Mesothelial cell of epicardium (in vitro differentiated cells): ENCODE results near the gene SLC5A3. TPM values are rescaled to one million over a fixed set of nuclear protein-coding genes. Genes with fewer than 3 reads are reported as not detected.

Experiments
- DNase-seq, 2 experiments: peaks; one replicate each; pipeline ENCODE4 v3.0.0; 2021; ENCODE audit warnings: low spot score in 2 of 2; ENCODE audit not compliant: unreplicated experiment in 2 of 2
- H3K27ac Mint-ChIP-seq: 2 replicates; pipeline ENCODE4 v1.8.0; 2021; ENCODE audit warnings: mixed read lengths
- H3K27me3 Mint-ChIP-seq: 2 replicates; pipeline ENCODE4 v1.8.0; 2021; ENCODE audit warnings: low read depth, mixed read lengths
- H3K36me3 Mint-ChIP-seq: 2 replicates; pipeline ENCODE4 v1.8.0; 2021; ENCODE audit warnings: mixed read lengths
- H3K4me1 Mint-ChIP-seq: 2 replicates; pipeline ENCODE4 v1.8.0; 2021; ENCODE audit warnings: mixed read lengths
- H3K4me3 Mint-ChIP-seq: 2 replicates; pipeline ENCODE4 v1.8.0; 2021; ENCODE audit warnings: mild to moderate bottlenecking, moderate library complexity, mixed read lengths
- H3K9me3 Mint-ChIP-seq: 2 replicates; pipeline ENCODE4 v1.8.0; 2021; ENCODE audit warnings: mixed read lengths
- total RNA-seq: library from RNA; stranded (reverse); gene quantifications from 3 replicates; pipeline ENCODE4 v1.2.1, GENCODE V29; 2021
- TF ChIP-seq, protein P1 (sequence below): fragments of 200-600 bp; sonication (generic); IDR thresholded peaks from one replicate; pipeline ENCODE4 v1.5.0; 2021; ENCODE audit warnings: antibody characterized with exemption; ENCODE audit not compliant: unreplicated experiment

Gene SLC5A3
- 53.9 to 56.8 TPM (median 54.9 TPM) in 3 replicates for total RNA-seq

DNA sequence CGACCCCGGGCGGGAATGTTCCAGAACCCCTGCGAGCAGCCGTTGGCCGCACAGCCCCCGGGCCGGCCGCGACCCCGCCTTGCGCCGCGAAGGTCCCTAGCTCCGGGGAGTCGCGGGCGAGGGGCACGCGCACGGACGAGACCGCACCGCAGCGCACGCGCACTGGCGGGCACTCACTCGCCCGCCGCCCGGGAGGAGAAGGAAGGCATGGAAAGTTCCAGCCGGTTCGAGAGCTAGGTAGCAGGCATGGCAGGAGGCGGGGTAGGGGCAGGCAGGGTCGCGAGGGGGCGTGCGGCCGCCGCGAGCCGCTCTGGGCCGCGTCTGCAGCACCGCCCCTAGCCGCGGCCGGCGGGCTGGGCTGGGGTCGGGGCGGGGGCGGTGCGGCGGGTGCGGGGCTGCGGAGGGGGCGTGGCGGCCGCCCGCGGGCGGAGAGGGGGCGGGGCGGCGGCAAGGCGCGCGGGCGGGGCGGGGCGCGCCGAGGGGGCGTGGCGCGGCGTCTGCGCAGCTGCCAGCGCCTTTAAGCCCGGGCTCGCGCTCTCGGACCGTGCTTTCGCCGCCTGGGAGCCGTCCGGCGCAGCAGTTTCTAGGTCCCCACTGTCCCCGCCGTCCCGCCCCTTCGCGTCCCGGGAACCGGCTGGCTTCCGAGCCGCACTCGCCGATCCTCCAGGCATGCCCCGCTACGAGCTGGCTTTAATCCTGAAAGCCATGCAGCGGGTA is at the start of gene SLC5A3, which contains the start of gene MRPS6:
SLC5A3 (plus strand) TSS at position 547 of the 717 bp plus-strand sequence. CDS start 21,621 bp downstream, outside the sequence.
MRPS6 (plus strand) TSS at position 547 of the 717 bp plus-strand sequence; CDS start at position 670, 123 bp downstream.
- Mint-ChIP-seq H3K9me3 (no peaks in the 10 kb centered on the region), H3K27me3 (no peaks in the 10 kb centered on the region), H3K4me3 (peak within 1 kb of the TSS; percentile 96), H3K36me3 (no peaks in the 10 kb centered on the region), H3K4me1 (peaks cover 45% of the 10 kb centered on the region), H3K27ac (peak within 1 kb of the TSS; percentile 98)
- DNase-seq, result peak; percentile 80 to 85
- TF ChIP-seq, protein P1, sequence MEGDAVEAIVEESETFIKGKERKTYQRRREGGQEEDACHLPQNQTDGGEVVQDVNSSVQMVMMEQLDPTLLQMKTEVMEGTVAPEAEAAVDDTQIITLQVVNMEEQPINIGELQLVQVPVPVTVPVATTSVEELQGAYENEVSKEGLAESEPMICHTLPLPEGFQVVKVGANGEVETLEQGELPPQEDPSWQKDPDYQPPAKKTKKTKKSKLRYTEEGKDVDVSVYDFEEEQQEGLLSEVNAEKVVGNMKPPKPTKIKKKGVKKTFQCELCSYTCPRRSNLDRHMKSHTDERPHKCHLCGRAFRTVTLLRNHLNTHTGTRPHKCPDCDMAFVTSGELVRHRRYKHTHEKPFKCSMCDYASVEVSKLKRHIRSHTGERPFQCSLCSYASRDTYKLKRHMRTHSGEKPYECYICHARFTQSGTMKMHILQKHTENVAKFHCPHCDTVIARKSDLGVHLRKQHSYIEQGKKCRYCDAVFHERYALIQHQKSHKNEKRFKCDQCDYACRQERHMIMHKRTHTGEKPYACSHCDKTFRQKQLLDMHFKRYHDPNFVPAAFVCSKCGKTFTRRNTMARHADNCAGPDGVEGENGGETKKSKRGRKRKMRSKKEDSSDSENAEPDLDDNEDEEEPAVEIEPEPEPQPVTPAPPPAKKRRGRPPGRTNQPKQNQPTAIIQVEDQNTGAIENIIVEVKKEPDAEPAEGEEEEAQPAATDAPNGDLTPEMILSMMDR, result no peak

DNA sequence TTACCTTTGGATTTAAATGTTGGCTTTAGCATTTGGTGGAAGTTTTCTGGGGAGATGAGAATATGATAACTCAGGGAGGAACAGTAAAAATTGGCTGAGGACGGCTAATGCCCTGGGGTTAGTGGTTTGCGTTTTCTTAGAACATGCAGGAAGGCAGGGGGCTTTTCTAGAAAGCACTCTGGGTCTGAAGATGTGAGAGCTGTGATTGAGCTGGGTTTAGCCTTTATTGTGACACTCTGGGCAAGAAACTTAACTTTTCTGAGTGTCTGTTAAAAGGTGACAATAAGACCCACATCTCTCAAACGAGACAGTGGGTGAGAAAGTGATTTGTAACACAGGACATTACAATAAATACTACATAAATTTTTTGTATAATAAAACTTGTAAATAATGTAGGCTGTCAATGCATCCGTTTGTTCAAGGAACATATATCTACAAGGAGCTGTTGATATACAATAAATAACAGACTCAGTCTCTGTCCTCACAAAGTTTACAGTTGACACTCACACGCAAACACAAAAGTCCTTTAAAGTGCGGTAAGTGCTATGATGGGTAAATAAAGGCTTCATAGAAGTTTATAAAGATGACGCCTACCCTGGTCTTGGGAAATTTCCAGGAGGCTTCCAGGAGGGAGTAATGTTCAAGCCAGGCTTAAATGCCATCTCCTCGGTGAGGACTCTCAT is 49.5 kb upstream of the SLC5A3 start:
- TF ChIP-seq, protein P1, result no peak
- Mint-ChIP-seq H3K36me3 (peaks cover 8% of the 10 kb centered on the region), H3K4me1 (peaks cover 14% of the 10 kb centered on the region), H3K27ac (no peak overlapping the region), H3K27me3 (no peaks in the 10 kb centered on the region), H3K4me3 (no peak overlapping the region), H3K9me3 (peaks cover 8% of the 10 kb centered on the region)
- DNase-seq, result no peak

DNA sequence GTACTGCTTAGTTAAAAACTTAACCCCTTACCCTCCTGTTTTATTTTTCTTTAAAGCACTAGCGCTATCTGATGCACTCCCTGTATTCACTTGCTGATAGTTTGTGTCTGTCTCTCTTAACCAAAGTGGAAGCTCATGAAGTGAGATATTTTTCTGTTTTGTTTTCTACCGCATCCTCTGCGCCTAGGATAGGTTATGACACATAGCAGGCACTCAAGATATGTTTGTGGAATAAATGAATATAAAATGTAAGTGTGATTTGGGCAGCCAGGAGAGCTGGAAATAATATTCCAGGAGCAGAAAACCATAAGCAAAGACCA is 49.0 kb upstream of the SLC5A3 start:
- DNase-seq, result no peak
- peaks cover 14% of the 10 kb centered on the region for H3K4me1 Mint-ChIP-seq
- no peak overlapping the region for H3K27ac Mint-ChIP-seq
- TF ChIP-seq, protein P1, result no peak
- H3K4me3 Mint-ChIP-seq, result no peak overlapping the region
- H3K27me3 Mint-ChIP-seq, result no peaks in the 10 kb centered on the region
- H3K9me3 Mint-ChIP-seq, result peaks cover 8% of the 10 kb centered on the region
- peaks cover 8% of the 10 kb centered on the region for H3K36me3 Mint-ChIP-seq

- Mint-ChIP-seq H3K4me1 (peaks cover 5% of the 10 kb centered on the region), H3K27ac (no peak overlapping the region), H3K9me3 (peaks cover 10% of the 10 kb centered on the region)
These were observed 45.5 kb upstream of the SLC5A3 start for GRCh38 chr21:34027721-34028461.

More at GRCh38 chr21:34027721-34028461, 45.5 kb upstream of the SLC5A3 start:
- no peak for DNase-seq
- Mint-ChIP-seq H3K27me3 (no peaks in the 10 kb centered on the region), H3K4me3 (no peak overlapping the region), H3K36me3 (peaks cover 8% of the 10 kb centered on the region)
- TF ChIP-seq, protein P1, result no peak
